Parathyroid adenoma (tissue), 2 donors: ENCODE data around the gene CDNF.

Experiments
- H2AFZ ChIP-seq: fragments of 300-600 bp; sonication (generic); one replicate; pipeline ENCODE4 v1.7.0; 2017; ENCODE audit warnings: antibody characterized with exemption, mild to moderate bottlenecking
- H3K27ac ChIP-seq: fragments of 300-600 bp; sonication (generic); one replicate; pipeline ENCODE4 v1.7.0; 2017
- H3K27me3 ChIP-seq: fragments of 300-600 bp; sonication (generic); one replicate; pipeline ENCODE4 v1.7.0; 2017; ENCODE audit warnings: low read length; ENCODE audit not compliant: control insufficient read depth, insufficient read depth
- H3K36me3 ChIP-seq: fragments of 300-600 bp; sonication (generic); one replicate; pipeline ENCODE4 v1.7.0; 2017; ENCODE audit warnings: low read length; ENCODE audit not compliant: control insufficient read depth, insufficient read depth
- H3K4me1 ChIP-seq: fragments of 300-600 bp; sonication (generic); one replicate; pipeline ENCODE4 v1.7.0; 2017; ENCODE audit warnings: control low read depth
- H3K4me2 ChIP-seq: fragments of 300-600 bp; sonication (generic); one replicate; pipeline ENCODE4 v1.7.0; 2017; ENCODE audit warnings: low read length
- H3K4me3 ChIP-seq: fragments of 300-600 bp; sonication (generic); one replicate; pipeline ENCODE4 v1.7.0; 2017; ENCODE audit warnings: low read depth, low read length
- H3K79me2 ChIP-seq: fragments of 300-600 bp; sonication (generic); one replicate; pipeline ENCODE4 v1.7.0; 2017; ENCODE audit warnings: control low read depth
- H3K9ac ChIP-seq: fragments of 300-600 bp; sonication (generic); one replicate; pipeline ENCODE4 v1.7.0; 2017; ENCODE audit warnings: mild to moderate bottlenecking
- H3K9me3 ChIP-seq: fragments of 300-600 bp; sonication (generic); one replicate; pipeline ENCODE4 v1.7.0; 2017; ENCODE audit warnings: low read length; ENCODE audit not compliant: control insufficient read depth
- CTCF ChIP-seq: fragments of 300-600 bp; sonication (generic); IDR thresholded peaks from one replicate; pipeline ENCODE4 v1.7.0; 2017; ENCODE audit warnings: antibody characterized with exemption, mild to moderate bottlenecking
- donor health status: primary hyperparathyroidism.

Gene CDNF

DNA sequence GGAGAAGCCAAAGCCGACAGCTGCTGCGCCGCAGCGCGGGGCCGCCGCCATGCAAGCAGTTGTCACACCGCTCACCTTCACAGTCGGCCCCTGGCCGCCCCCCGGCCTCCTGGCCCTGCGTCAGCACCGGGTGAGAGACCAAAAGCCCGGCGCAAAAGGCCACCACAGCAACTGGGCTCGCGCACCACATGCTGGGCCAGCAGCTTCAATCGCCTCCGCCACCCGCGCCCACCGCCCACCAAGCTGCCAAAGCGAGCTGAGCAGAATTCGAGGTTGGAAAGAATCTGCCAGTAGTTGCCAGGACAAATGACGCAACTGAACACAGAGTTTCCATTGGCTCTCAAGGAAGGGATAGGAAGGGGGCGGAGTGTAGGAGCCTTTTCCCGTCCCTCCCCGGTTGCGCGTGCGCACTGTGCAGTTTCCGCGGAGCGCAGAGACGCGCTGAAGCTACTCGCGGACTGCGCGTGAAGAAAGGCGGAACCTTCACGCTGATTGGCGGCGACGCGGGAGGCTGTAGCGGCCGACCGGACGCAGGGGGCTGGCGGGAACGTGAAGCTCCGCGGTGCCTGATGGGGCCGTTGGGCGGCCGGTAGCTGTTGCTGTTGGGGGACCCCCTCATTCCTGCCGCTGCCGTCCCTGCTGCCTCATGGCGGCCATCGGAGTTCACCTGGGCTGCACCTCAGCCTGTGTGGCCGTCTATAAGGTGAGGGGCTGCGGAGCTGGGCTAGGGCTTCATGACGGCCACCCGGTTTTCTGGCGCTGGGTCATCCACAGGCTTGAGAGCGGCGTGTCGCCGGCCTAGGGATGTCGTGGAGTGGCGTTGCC, at the start of gene CDNF, which contains the start of the genes HSPA14 and MSANTD7:
CDNF (minus strand) TSS at position 281 of the 825 bp plus-strand sequence; CDS start at position 190, 91 bp downstream.
HSPA14 (plus strand) TSS at position 550 of the 825 bp plus-strand sequence; CDS start at position 647, 97 bp downstream.
MSANTD7 (plus strand) TSS at position 550 of the 825 bp plus-strand sequence. CDS start 3,979 bp downstream, outside the sequence.
- H2AFZ ChIP-seq = peak within 1 kb of the TSS; percentile 96
- peak within 1 kb of the TSS; percentile 86 for H3K4me2 ChIP-seq
- no peaks in the 10 kb centered on the region for H3K36me3 ChIP-seq

GRCh38 chr10:14884082-14884481, 46.2 kb upstream of the CDNF start:
- TF ChIP-seq CTCF = no peak
- H3K4me1 ChIP-seq = peaks cover 6% of the 10 kb centered on the region
- no peak overlapping the region for H3K4me3 ChIP-seq
- no peaks in the 10 kb centered on the region for H3K27me3 ChIP-seq
- H3K79me2 ChIP-seq = peaks cover 17% of the 10 kb centered on the region
- H3K36me3 ChIP-seq = no peaks in the 10 kb centered on the region
- no peak overlapping the region for H2AFZ ChIP-seq
- H3K4me2 ChIP-seq = no peak overlapping the region
- no peak overlapping the region for H3K27ac ChIP-seq
- no peak overlapping the region for H3K9ac ChIP-seq
- H3K9me3 ChIP-seq = no peaks in the 10 kb centered on the region

More for the DNA sequence above, at the start of gene CDNF, which contains the start of the genes HSPA14 and MSANTD7:
- peak within 1 kb of the TSS; percentile 96 for H3K27ac ChIP-seq
- peak within 1 kb of the TSS; percentile 72 for H3K4me3 ChIP-seq
- H3K4me1 ChIP-seq = peaks cover 15% of the 10 kb centered on the region
- no peaks in the 10 kb centered on the region for H3K27me3 ChIP-seq
- no peaks in the 10 kb centered on the region for H3K9me3 ChIP-seq
- peaks cover 13% of the 10 kb centered on the region for H3K79me2 ChIP-seq
- peak within 1 kb of the TSS; percentile 84 for H3K9ac ChIP-seq
- TF ChIP-seq CTCF = no peak

DNA sequence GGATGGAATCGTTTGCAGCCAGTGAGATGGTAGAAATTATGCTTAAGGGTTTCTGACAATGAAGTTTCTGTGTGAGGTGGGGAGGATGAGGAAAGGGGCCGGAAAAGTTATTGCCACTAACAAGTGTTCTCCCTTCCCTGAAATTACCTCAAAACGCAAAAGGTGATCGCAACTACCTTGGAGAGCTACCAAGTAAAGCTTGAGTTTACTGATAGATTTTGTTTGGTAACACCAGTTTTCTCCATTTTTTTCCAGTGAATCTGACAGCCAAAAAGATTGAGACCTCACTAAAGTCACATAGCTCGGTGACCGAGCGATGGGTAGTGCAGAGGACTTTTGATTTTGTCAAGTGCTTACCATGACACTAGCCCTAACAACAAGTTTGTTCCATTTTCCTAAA, 42.4 kb upstream of the CDNF start:
- Histone ChIP-seq H3K79me2 (peaks cover 11% of the 10 kb centered on the region), H3K9ac (no peak overlapping the region), H2AFZ (peak overlapping the region; percentile 90), H3K36me3 (no peaks in the 10 kb centered on the region), H3K4me2 (no peak overlapping the region), H3K27ac (no peak overlapping the region), H3K4me3 (no peak overlapping the region), H3K27me3 (no peaks in the 10 kb centered on the region), H3K4me1 (peaks cover 10% of the 10 kb centered on the region), H3K9me3 (no peaks in the 10 kb centered on the region)
- no peak for TF ChIP-seq CTCF

DNA sequence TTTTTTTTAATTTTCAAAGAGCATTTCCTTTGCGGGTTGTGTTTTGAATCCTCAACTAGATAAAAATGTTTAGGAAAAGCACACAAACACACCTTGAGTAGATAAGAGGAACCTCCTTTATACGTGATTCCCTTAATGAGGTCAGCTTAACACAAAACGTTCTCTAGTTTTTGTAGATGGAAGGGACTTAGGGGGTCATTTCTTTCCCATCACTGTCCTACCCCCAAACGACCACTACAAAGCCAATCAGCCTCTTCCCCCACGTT, 42.0 kb upstream of the CDNF start:
- no peaks in the 10 kb centered on the region for H3K36me3 ChIP-seq
- H3K4me3 ChIP-seq = peak overlapping the region; percentile 73
- no peaks in the 10 kb centered on the region for H3K9me3 ChIP-seq
- H3K79me2 ChIP-seq = peaks cover 11% of the 10 kb centered on the region
- peak overlapping the region; percentile 90 for H2AFZ ChIP-seq
- peaks cover 10% of the 10 kb centered on the region for H3K4me1 ChIP-seq
- TF ChIP-seq CTCF = no peak
- peak overlapping the region; percentile 81 for H3K4me2 ChIP-seq
- no peak overlapping the region for H3K9ac ChIP-seq
- no peak overlapping the region for H3K27ac ChIP-seq
- no peaks in the 10 kb centered on the region for H3K27me3 ChIP-seq
